GM23248 (cell line): ENCODE measurements around the gene KRR1. TPM values are rescaled to one million over a fixed set of nuclear protein-coding genes. Genes with fewer than 3 reads are reported as not detected.
A peak's percentile ranks its signal among the peaks of the same experiment; 100 is the strongest.

Source experiments
- DNase-seq: peaks from one replicate; pipeline ENCODE4 v3.0.0-alpha.2; 2015
- H2AFZ ChIP-seq: fragments of 200-600 bp; sonication (generic); 2 replicates; pipeline ENCODE4 v1.6.1; 2016; ENCODE audit warnings: antibody characterized with exemption
- H3F3A ChIP-seq: fragments of 200-600 bp; sonication (generic); 2 replicates; pipeline ENCODE4 v1.6.1; 2016; ENCODE audit warnings: mild to moderate bottlenecking, antibody characterized with exemption, mixed run types; ENCODE audit not compliant: insufficient read depth
- H3K27ac ChIP-seq: fragments of 200-600 bp; sonication (generic); 2 replicates; pipeline ENCODE4 v1.5.1; 2016; ENCODE audit warnings: mild to moderate bottlenecking
- H3K27me3 ChIP-seq: fragments of 200-600 bp; sonication (generic); replicated peaks from 2 replicates; pipeline ENCODE4 v1.6.1; 2016; ENCODE audit warnings: mild to moderate bottlenecking; ENCODE audit not compliant: insufficient read depth
- H3K36me3 ChIP-seq: fragments of 200-600 bp; sonication (generic); 2 replicates; pipeline ENCODE4 v1.6.1; 2016; ENCODE audit warnings: low read depth, mild to moderate bottlenecking
- H3K4me1 ChIP-seq: fragments of 200-600 bp; sonication (generic); 2 replicates; pipeline ENCODE4 v1.6.1; 2016; ENCODE audit warnings: mild to moderate bottlenecking; ENCODE audit not compliant: insufficient read depth
- H3K4me2 ChIP-seq: fragments of 200-600 bp; sonication (generic); one replicate; pipeline ENCODE4 v1.6.1; 2016; ENCODE audit warnings: mild to moderate bottlenecking; ENCODE audit not compliant: unreplicated experiment
- H3K4me3 ChIP-seq: fragments of 200-600 bp; sonication (generic); 2 replicates; pipeline ENCODE4 v1.5.1; 2016; ENCODE audit warnings: mild to moderate bottlenecking
- H3K79me2 ChIP-seq: fragments of 200-600 bp; sonication (generic); 2 replicates; pipeline ENCODE4 v1.6.1; 2016; ENCODE audit warnings: mild to moderate bottlenecking; ENCODE audit not compliant: insufficient read depth
- H3K9ac ChIP-seq: fragments of 200-600 bp; sonication (generic); 2 replicates; pipeline ENCODE4 v1.6.1; 2016; ENCODE audit warnings: mild to moderate bottlenecking
- H3K9me2 ChIP-seq: fragments of 200-600 bp; sonication (generic); 2 replicates; pipeline ENCODE4 v1.6.1; 2016; ENCODE audit warnings: mixed run types, mild to moderate bottlenecking, moderate library complexity; ENCODE audit not compliant: insufficient read depth
- H3K9me3 ChIP-seq: fragments of 200-600 bp; sonication (generic); one replicate; pipeline ENCODE4 v1.6.1; 2017; ENCODE audit warnings: low read depth
- H4K20me1 ChIP-seq: fragments of 200-600 bp; sonication (generic); 2 replicates; pipeline ENCODE4 v1.6.0; 2016; ENCODE audit not compliant: insufficient read depth
- EZH2 ChIP-seq: fragments of 200-600 bp; sonication (generic); IDR thresholded peaks from 2 replicates; pipeline ENCODE4 v1.6.1; 2018; ENCODE audit warnings: antibody characterized with exemption, mild to moderate bottlenecking; ENCODE audit not compliant: insufficient read depth, poor library complexity, severe bottlenecking
- EZH2phosphoT487 ChIP-seq: fragments of 200-600 bp; sonication (generic); IDR thresholded peaks from 2 replicates; pipeline ENCODE4 v1.6.1; 2018; ENCODE audit warnings: antibody characterized with exemption, moderate library complexity, mild to moderate bottlenecking, low read depth; ENCODE audit not compliant: insufficient read depth
- WGBS, 2 experiments: methylation state at CpG; one replicate each; pipeline ENCODE4 v1.1.6; 2015 to 2017; ENCODE audit warnings: low lambda C conversion rate in 2 of 2, low coverage in 1 of 2; ENCODE audit errors: missing lambda C conversion rate in 2 of 2; 5-methylcytosine and 5-hydroxymethylcytosine counted together
- in situ Hi-C: fragments of 300-500 bp; cut with MboI; formaldehyde crosslinking; loops from 2 replicates; pipeline ENCODE4 v1.15.0; 2020
- polyA plus RNA-seq: library from polyadenylated mRNA; unstranded; fragments of >200 nt; fragmentation: Nextera tagmentation; extraction: Ambion mirVana; gene quantifications from 2 replicates; pipeline ENCODE4 v1.2.1, GENCODE V29; 2016
- total RNA-seq: library from RNA; depleted of rRNA; stranded (reverse); fragments of >200 nt; shearing (Covaris generic); gene quantifications from 2 replicates; pipeline ENCODE4 v1.2.3, GENCODE V29; 2014

The KRR1 gene
- total and polyA plus RNA-seq, 2 experiments from 2014 or later: 37.4 to 45.3 TPM

DNA sequence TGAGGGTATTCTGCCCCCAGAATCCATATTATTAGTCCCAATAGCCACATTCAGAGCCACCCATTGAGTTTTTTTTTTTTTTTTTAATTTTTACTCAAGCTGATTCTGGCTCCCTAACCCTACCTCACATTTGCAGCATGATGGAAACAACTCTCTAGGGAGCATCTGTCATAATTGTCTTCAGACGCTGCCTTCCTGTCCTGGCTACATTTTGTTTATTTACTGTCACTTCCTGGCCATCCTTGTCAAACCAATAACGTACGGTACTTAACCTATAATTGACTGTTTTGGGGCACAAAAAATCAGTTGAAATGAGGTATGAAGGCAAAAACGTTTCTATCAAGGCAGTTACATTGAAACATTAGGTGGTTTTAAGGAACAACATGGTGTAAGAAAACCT, 28.8 kb downstream of the KRR1 start:
- H2AFZ ChIP-seq: peak overlapping the region; percentile 47; the same call in 1 of the 2 replicates
- no peaks in the 10 kb centered on the region for H3K9me3 ChIP-seq
- TF ChIP-seq EZH2phosphoT487 (no peak), EZH2 (no peak)
- peak overlapping the region; percentile 86 for H3K4me3 ChIP-seq
- H3K27ac ChIP-seq: peak overlapping the region; percentile 93
- peaks cover 19% of the 10 kb centered on the region; the same call in 1 of the 2 replicates for H3K36me3 ChIP-seq
- H3F3A ChIP-seq: peaks cover 75% of the 10 kb centered on the region
- DNase-seq: peak; percentile 40
- H4K20me1 ChIP-seq: no peaks in the 10 kb centered on the region
- H3K4me1 ChIP-seq: peaks cover 69% of the 10 kb centered on the region
- WGBS, 2 experiments: 15 to 32% methylated on average over 4 of the region's 4 CpGs
- peaks cover 66% of the 10 kb centered on the region for H3K79me2 ChIP-seq
- H3K27me3 ChIP-seq: no peaks in the 10 kb centered on the region
- in situ Hi-C loops: loop anchor here (10.0 to 25.0 kb wide), 2 partner anchors 88 to 795 kb away; partner anchors contain the start of gene GLIPR1L2
- peak overlapping the region; percentile 97 for H3K4me2 ChIP-seq
- peak overlapping the region; percentile 82 for H3K9ac ChIP-seq
- H3K9me2 ChIP-seq: no peaks in the 10 kb centered on the region

- in situ Hi-C loops: loop anchor here (10.0 to 25.0 kb wide), 2 partner anchors 87 to 794 kb away; partner anchors contain the start of gene GLIPR1L2
- H2AFZ ChIP-seq: peak overlapping the region; percentile 69
These were observed 29.6 kb downstream of the KRR1 start for GRCh38 chr12:75481774-75482173.

GRCh38 chr12:75481013-75481705, 30.2 kb downstream of the KRR1 start:
- Histone ChIP-seq H3K4me2 (peak overlapping the region; percentile 97), H3K4me3 (peak overlapping the region; percentile 86), H3K9me3 (no peaks in the 10 kb centered on the region), H3K9ac (peak overlapping the region; percentile 82), H3K36me3 (peaks cover 8% of the 10 kb centered on the region; the same call in 1 of the 2 replicates), H3K79me2 (peaks cover 51% of the 10 kb centered on the region), H3K9me2 (no peaks in the 10 kb centered on the region), H3F3A (peaks cover 60% of the 10 kb centered on the region), H3K27me3 (no peaks in the 10 kb centered on the region), H4K20me1 (no peaks in the 10 kb centered on the region), H2AFZ (peak overlapping the region; percentile 69), H3K27ac (peak overlapping the region; percentile 93), H3K4me1 (peaks cover 59% of the 10 kb centered on the region)
- DNase-seq: peak; percentile 34
- WGBS, 2 experiments: 1 to 2% methylated on average over 5 of the region's 5 CpGs
- TF ChIP-seq EZH2phosphoT487 (no peak), EZH2 (no peak)
- in situ Hi-C loops: loop anchor here (10.0 to 25.0 kb wide), 2 partner anchors 86 to 794 kb away; partner anchors contain the start of gene GLIPR1L2

More at GRCh38 chr12:75481774-75482173, 29.6 kb downstream of the KRR1 start:
- H3K9me2 ChIP-seq: no peaks in the 10 kb centered on the region
- peaks cover 66% of the 10 kb centered on the region for H3K4me1 ChIP-seq
- peak overlapping the region; percentile 86 for H3K4me3 ChIP-seq
- H3K9ac ChIP-seq: peak overlapping the region; percentile 82
- no peaks in the 10 kb centered on the region for H3K27me3 ChIP-seq
- peaks cover 67% of the 10 kb centered on the region for H3F3A ChIP-seq
- TF ChIP-seq EZH2 (no peak), EZH2phosphoT487 (no peak)
- no peaks in the 10 kb centered on the region for H4K20me1 ChIP-seq
- DNase-seq: peak; percentile 75
- H3K79me2 ChIP-seq: peaks cover 57% of the 10 kb centered on the region
- peak overlapping the region; percentile 97 for H3K4me2 ChIP-seq
- H3K9me3 ChIP-seq: no peaks in the 10 kb centered on the region
- H3K36me3 ChIP-seq: peaks cover 11% of the 10 kb centered on the region; the same call in 1 of the 2 replicates
- peak overlapping the region; percentile 93 for H3K27ac ChIP-seq
- WGBS, 2 experiments: 16% methylated on average over 4 of the region's 4 CpGs

DNA sequence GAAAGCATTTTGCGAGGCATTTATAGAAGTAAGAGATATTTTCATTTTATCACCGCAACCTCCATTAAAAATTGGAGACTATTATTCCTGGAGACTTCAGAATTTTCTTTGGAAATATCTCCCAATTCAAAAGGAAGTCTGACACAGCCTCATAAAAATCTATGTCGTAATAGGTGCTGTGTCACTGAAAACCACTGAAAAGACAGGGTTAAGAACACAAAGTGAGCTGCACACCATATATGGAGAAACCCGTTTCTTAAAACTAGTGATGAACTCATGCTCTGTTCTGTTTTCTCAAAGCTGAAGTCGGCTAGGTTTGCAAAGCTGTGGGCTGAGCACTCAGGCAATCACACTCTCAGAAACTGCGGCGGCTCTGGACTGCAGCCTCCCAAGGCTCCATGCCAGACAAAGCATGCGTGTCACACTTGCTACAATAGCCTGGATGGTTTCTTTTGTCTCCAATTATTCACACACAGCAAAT, 30.9 kb downstream of the KRR1 start, which contains the start of gene GLIPR1:
Gene GLIPR1 (plus strand): TSS at position 287 of the 481 bp plus-strand sequence. CDS start 126 bp downstream, at position 413.
- Histone ChIP-seq H3K9me2 (no peaks in the 10 kb centered on the region), H3K4me1 (peaks cover 54% of the 10 kb centered on the region), H4K20me1 (no peaks in the 10 kb centered on the region), H2AFZ (peak within 1 kb of the TSS; percentile 69), H3K9me3 (no peaks in the 10 kb centered on the region), H3K4me3 (peak within 1 kb of the TSS; percentile 86), H3K36me3 (0 out of 2 replicates have a peak, but pooled peaks cover 3% of the 10 kb centered on the region), H3K27me3 (no peaks in the 10 kb centered on the region), H3F3A (peaks cover 54% of the 10 kb centered on the region), H3K9ac (peak within 1 kb of the TSS; percentile 82), H3K4me2 (peak within 1 kb of the TSS; percentile 97), H3K79me2 (peaks cover 44% of the 10 kb centered on the region), H3K27ac (peak within 1 kb of the TSS; percentile 93)
- in situ Hi-C loops: loop anchor here (10.0 to 25.0 kb wide), 2 partner anchors 86 to 793 kb away; partner anchors contain the start of gene GLIPR1L2
- DNase-seq: peak; percentile 99
- TF ChIP-seq EZH2phosphoT487 (no peak), EZH2 (no peak)
- 0 to 3% methylated on average over 8 of the region's 8 CpGs for WGBS, 2 experiments
